Parathyroid adenoma (tissue), 2 donors: ENCODE data around the gene SLC22A23.

Source experiments
- H2AFZ ChIP-seq: fragments of 300-600 bp; sonication (generic); one replicate; pipeline ENCODE4 v1.7.0; 2017; ENCODE audit warnings: antibody characterized with exemption, mild to moderate bottlenecking
- H3K27ac ChIP-seq: fragments of 300-600 bp; sonication (generic); one replicate; pipeline ENCODE4 v1.7.0; 2017
- H3K27me3 ChIP-seq: fragments of 300-600 bp; sonication (generic); one replicate; pipeline ENCODE4 v1.7.0; 2017; ENCODE audit warnings: low read length; ENCODE audit not compliant: control insufficient read depth, insufficient read depth
- H3K36me3 ChIP-seq: fragments of 300-600 bp; sonication (generic); one replicate; pipeline ENCODE4 v1.7.0; 2017; ENCODE audit warnings: low read length; ENCODE audit not compliant: control insufficient read depth, insufficient read depth
- H3K4me1 ChIP-seq: fragments of 300-600 bp; sonication (generic); one replicate; pipeline ENCODE4 v1.7.0; 2017; ENCODE audit warnings: control low read depth
- H3K4me2 ChIP-seq: fragments of 300-600 bp; sonication (generic); one replicate; pipeline ENCODE4 v1.7.0; 2017; ENCODE audit warnings: low read length
- H3K4me3 ChIP-seq: fragments of 300-600 bp; sonication (generic); one replicate; pipeline ENCODE4 v1.7.0; 2017; ENCODE audit warnings: low read depth, low read length
- H3K79me2 ChIP-seq: fragments of 300-600 bp; sonication (generic); one replicate; pipeline ENCODE4 v1.7.0; 2017; ENCODE audit warnings: control low read depth
- H3K9ac ChIP-seq: fragments of 300-600 bp; sonication (generic); one replicate; pipeline ENCODE4 v1.7.0; 2017; ENCODE audit warnings: mild to moderate bottlenecking
- H3K9me3 ChIP-seq: fragments of 300-600 bp; sonication (generic); one replicate; pipeline ENCODE4 v1.7.0; 2017; ENCODE audit warnings: low read length; ENCODE audit not compliant: control insufficient read depth
- CTCF ChIP-seq: fragments of 300-600 bp; sonication (generic); IDR thresholded peaks from one replicate; pipeline ENCODE4 v1.7.0; 2017; ENCODE audit warnings: antibody characterized with exemption, mild to moderate bottlenecking
- donor health status: primary hyperparathyroidism.

The SLC22A23 gene

GRCh38 chr6:3376893-3377535 is 79.8 kb downstream of the SLC22A23 start:
- Histone ChIP-seq H3K4me3 (no peak overlapping the region), H3K27ac (no peak overlapping the region), H3K4me2 (no peak overlapping the region), H3K4me1 (peaks cover 32% of the 10 kb centered on the region), H3K9me3 (no peaks in the 10 kb centered on the region), H3K36me3 (no peaks in the 10 kb centered on the region), H3K9ac (no peak overlapping the region), H3K79me2 (peaks cover 6% of the 10 kb centered on the region), H3K27me3 (no peaks in the 10 kb centered on the region), H2AFZ (no peak overlapping the region)
- no peak for TF ChIP-seq CTCF

- Histone ChIP-seq H3K9me3 (no peaks in the 10 kb centered on the region), H2AFZ (no peak overlapping the region), H3K27ac (no peak overlapping the region), H3K4me2 (no peak overlapping the region), H3K4me1 (peaks cover 22% of the 10 kb centered on the region), H3K4me3 (no peak overlapping the region), H3K9ac (no peak overlapping the region), H3K27me3 (no peaks in the 10 kb centered on the region), H3K79me2 (peaks cover 6% of the 10 kb centered on the region), H3K36me3 (no peaks in the 10 kb centered on the region)
- no peak for TF ChIP-seq CTCF
These were observed 80.8 kb downstream of the SLC22A23 start for GRCh38 chr6:3376064-3376463.

GRCh38 chr6:3373597-3374203 is 83.2 kb downstream of the SLC22A23 start:
- TF ChIP-seq CTCF = no peak
- Histone ChIP-seq H3K4me1 (peaks cover 8% of the 10 kb centered on the region), H3K4me2 (no peak overlapping the region), H3K4me3 (no peak overlapping the region), H3K27ac (no peak overlapping the region), H3K9me3 (no peaks in the 10 kb centered on the region), H3K9ac (no peak overlapping the region), H2AFZ (no peak overlapping the region), H3K36me3 (no peaks in the 10 kb centered on the region), H3K79me2 (peaks cover 6% of the 10 kb centered on the region), H3K27me3 (no peaks in the 10 kb centered on the region)

GRCh38 chr6:3372912-3373554 is 83.8 kb downstream of the SLC22A23 start:
- Histone ChIP-seq H3K27me3 (no peaks in the 10 kb centered on the region), H2AFZ (no peak overlapping the region), H3K4me3 (no peak overlapping the region), H3K27ac (no peak overlapping the region), H3K36me3 (no peaks in the 10 kb centered on the region), H3K4me1 (peaks cover 8% of the 10 kb centered on the region), H3K9ac (no peak overlapping the region), H3K9me3 (no peaks in the 10 kb centered on the region), H3K4me2 (no peak overlapping the region), H3K79me2 (peaks cover 12% of the 10 kb centered on the region)
- TF ChIP-seq CTCF = no peak
